Lung (tissue), 12 donors: ENCODE data around the gene BORCS6. TPM values are rescaled to one million over a fixed set of nuclear protein-coding genes. Genes with fewer than 3 reads are reported as not detected.

Experiments
- ATAC-seq: fragments of 200-7000 bp; cut with Tn5 transposase; one replicate; pipeline ENCODE4 v1.9.1; 2020; ENCODE audit warnings: moderate number of reproducible peaks; ENCODE audit not compliant: insufficient read depth, low FRiP score
- DNase-seq, 3 donors: peaks; one replicate each; pipeline ENCODE4 v3.0.0-alpha.2; 2013 to 2017
- H3K27ac ChIP-seq, 2 donors: one replicate each; pipeline ENCODE4 v1.5.1; 2013; ENCODE audit warnings: mild to moderate bottlenecking in 2 of 2, moderate library complexity in 2 of 2, control low read depth in 1 of 2, inconsistent platforms in 1 of 2, low read depth in 1 of 2, low read length in 1 of 2
- H3K27me3 ChIP-seq, 3 donors: one replicate each; pipeline ENCODE4 v1.5.1; 2013; ENCODE audit warnings: low read length in 2 of 3; ENCODE audit not compliant: control insufficient read depth in 3 of 3, insufficient read depth in 3 of 3
- H3K36me3 ChIP-seq, 4 donors: one replicate each; pipeline ENCODE4 v1.5.1; 2013; ENCODE audit warnings: low read length in 4 of 4, mild to moderate bottlenecking in 1 of 4, moderate library complexity in 1 of 4; ENCODE audit not compliant: control insufficient read depth in 4 of 4, insufficient read depth in 4 of 4
- H3K4me1 ChIP-seq, 5 donors: one replicate each; pipeline ENCODE4 v1.5.1; 2013; ENCODE audit warnings: low read length in 5 of 5, mild to moderate bottlenecking in 2 of 5, moderate library complexity in 1 of 5; ENCODE audit not compliant: control insufficient read depth in 5 of 5, insufficient read depth in 5 of 5
- H3K4me3 ChIP-seq: one replicate; pipeline ENCODE4 v1.5.1; 2013; ENCODE audit warnings: mild to moderate bottlenecking, control low read depth, moderate library complexity
- H3K9ac ChIP-seq, 2 donors: one replicate each; pipeline ENCODE4 v1.5.1; 2013; ENCODE audit warnings: low read length in 2 of 2, control low read depth in 1 of 2; ENCODE audit not compliant: insufficient read depth in 1 of 2
- H3K9me3 ChIP-seq, 4 donors: one replicate each; pipeline ENCODE4 v1.5.1; 2013; ENCODE audit warnings: low read length in 3 of 4, mild to moderate bottlenecking in 1 of 4, moderate library complexity in 1 of 4; ENCODE audit not compliant: control insufficient read depth in 4 of 4, insufficient read depth in 3 of 4
- CTCF ChIP-seq: IDR thresholded peaks from 2 replicates; pipeline ENCODE4 v1.5.1; 2012; ENCODE audit warnings: mild to moderate bottlenecking; ENCODE audit errors: control extremely low read depth, extremely low read depth
- WGBS, 2 donors: extraction: QIAGEN DNeasy Blood & Tissue Kit; methylation state at CpG; one replicate each; pipeline ENCODE4 v1.1.7; 2013; 5-methylcytosine and 5-hydroxymethylcytosine counted together
- polyA plus RNA-seq, 2 donors: library from polyadenylated mRNA; stranded (reverse); fragments of 200-250 nt; gene quantifications; one replicate each; pipeline ENCODE4 v1.2.1, GENCODE V29; 2013
- total RNA-seq, 2 donors: library from RNA; depleted of rRNA in 1 of 2; stranded (reverse); fragments of >200 nt in 1 of 2; gene quantifications; one replicate each; pipeline ENCODE4 v1.2.1, GENCODE V29; 2014 to 2021
- donor health status: control.
- donor health status: control.
- donor health status: Bipolar disorder and iron deficiency.
- donor health status: healthy.
- donor health status: DM: yes; HTN: yes; CAD: no.

The BORCS6 gene
- total and polyA plus RNA-seq, 4 donors = 5.3 to 10.8 (median 8.0) TPM

- Histone ChIP-seq H3K27ac (peak overlapping the region; percentile 69 to 96), H3K4me1 (peaks cover 9 to 33% (median 15%) of the 10 kb centered on the region in 5 donors), H3K36me3 (no peaks in the 10 kb centered on the region), H3K9ac (peak overlapping the region in 1 of 2 donors; percentile 94), H3K27me3 (no peaks in the 10 kb centered on the region), H3K4me3 (no peak overlapping the region), H3K9me3 (no peaks in the 10 kb centered on the region)
- DNase-seq = peak; percentile 97 to 99 (median 99)
- peak; percentile 49 for ATAC-seq
- WGBS, 2 donors = 0 to 1% methylated on average over 25 of the region's 25 CpGs
- no peak for TF ChIP-seq CTCF
These were observed 2.3 kb downstream of the BORCS6 start for GRCh38 chr17:8187517-8188262.

GRCh38 chr17:8186787-8187516, 3.0 kb downstream of the BORCS6 start:
- H3K9me3 ChIP-seq = no peaks in the 10 kb centered on the region
- H3K36me3 ChIP-seq = no peaks in the 10 kb centered on the region
- peak overlapping the region; percentile 86 to 89 for H3K27ac ChIP-seq
- 0% methylated on average over 32 of the region's 32 CpGs for WGBS, 2 donors
- DNase-seq (peak; percentile 98 to 99 (median 98)), ATAC-seq (peak; percentile 42)
- no peaks in the 10 kb centered on the region for H3K27me3 ChIP-seq
- peaks cover 6 to 27% (median 12%) of the 10 kb centered on the region in 5 donors for H3K4me1 ChIP-seq
- peak; percentile 22 for TF ChIP-seq CTCF
- peak overlapping the region; percentile 70 for H3K4me3 ChIP-seq
- peak overlapping the region in 1 of 2 donors; percentile 96 for H3K9ac ChIP-seq

- ATAC-seq = no peak
- peak overlapping the region; percentile 86 to 89 for H3K27ac ChIP-seq
- 0% methylated on average over 23 of the region's 23 CpGs for WGBS, 2 donors
These were observed 3.6 kb downstream of the BORCS6 start for GRCh38 chr17:8186446-8186786.

More at GRCh38 chr17:8186446-8186786, 3.6 kb downstream of the BORCS6 start:
- peak overlapping the region in 1 of 2 donors; percentile 96 for H3K9ac ChIP-seq
- DNase-seq = no peak
- H3K9me3 ChIP-seq = no peaks in the 10 kb centered on the region
- TF ChIP-seq CTCF = no peak
- H3K36me3 ChIP-seq = no peaks in the 10 kb centered on the region
- H3K4me1 ChIP-seq = peaks cover 6 to 23% (median 12%) of the 10 kb centered on the region in 5 donors
- no peaks in the 10 kb centered on the region for H3K27me3 ChIP-seq
- peak overlapping the region; percentile 70 for H3K4me3 ChIP-seq
